Measurements from ENCODE around the gene TPPP. TPM values are rescaled to one million over a fixed set of nuclear protein-coding genes. Genes with fewer than 3 reads are reported as not detected.

Gene TPPP
- total RNA-seq, 1 experiment from 2014 or later: 1.8 TPM

DNA sequence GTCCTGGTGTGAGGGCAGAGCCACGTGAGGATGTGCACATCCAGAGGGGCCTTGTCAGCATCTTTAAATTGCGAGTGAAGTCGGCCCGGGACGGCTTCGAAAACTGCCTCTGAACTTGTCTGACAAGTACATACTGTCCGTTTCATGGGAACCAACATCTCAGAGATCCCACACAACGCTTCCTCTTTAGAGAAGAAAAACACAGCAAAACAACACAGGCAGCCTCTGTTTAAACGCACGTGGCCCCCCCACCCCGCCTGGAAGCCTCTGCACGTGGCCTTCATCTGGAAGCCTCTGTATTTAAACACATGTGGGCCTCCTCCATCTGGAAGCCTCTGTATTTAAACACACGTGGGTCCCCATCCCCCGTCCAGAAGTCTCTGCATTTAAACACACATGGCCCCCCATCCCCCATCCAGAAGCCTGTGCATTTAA is 51.8 kb downstream of the TPPP start:
- POLR2A ChIA-PET: no interaction called here
- no peak for DNase-seq (ENCODE audit: low spot score)
- TF ChIP-seq ESRRA (CRISPR knock-in tag; IDR thresholded peaks at IDR 0.05; ENCODE audit: borderline replicate concordance) (no peak), MXD4 (CRISPR knock-in tag; IDR thresholded peaks at IDR 0.05; ENCODE audit: borderline replicate concordance) (no peak), FOXP1 (CRISPR knock-in tag; IDR thresholded peaks at IDR 0.05; ENCODE audit: borderline replicate concordance) (no peak), JAZF1 (CRISPR knock-in tag; IDR thresholded peaks at IDR 0.05) (no peak)
- TF ChIP-seq, protein P1, sequence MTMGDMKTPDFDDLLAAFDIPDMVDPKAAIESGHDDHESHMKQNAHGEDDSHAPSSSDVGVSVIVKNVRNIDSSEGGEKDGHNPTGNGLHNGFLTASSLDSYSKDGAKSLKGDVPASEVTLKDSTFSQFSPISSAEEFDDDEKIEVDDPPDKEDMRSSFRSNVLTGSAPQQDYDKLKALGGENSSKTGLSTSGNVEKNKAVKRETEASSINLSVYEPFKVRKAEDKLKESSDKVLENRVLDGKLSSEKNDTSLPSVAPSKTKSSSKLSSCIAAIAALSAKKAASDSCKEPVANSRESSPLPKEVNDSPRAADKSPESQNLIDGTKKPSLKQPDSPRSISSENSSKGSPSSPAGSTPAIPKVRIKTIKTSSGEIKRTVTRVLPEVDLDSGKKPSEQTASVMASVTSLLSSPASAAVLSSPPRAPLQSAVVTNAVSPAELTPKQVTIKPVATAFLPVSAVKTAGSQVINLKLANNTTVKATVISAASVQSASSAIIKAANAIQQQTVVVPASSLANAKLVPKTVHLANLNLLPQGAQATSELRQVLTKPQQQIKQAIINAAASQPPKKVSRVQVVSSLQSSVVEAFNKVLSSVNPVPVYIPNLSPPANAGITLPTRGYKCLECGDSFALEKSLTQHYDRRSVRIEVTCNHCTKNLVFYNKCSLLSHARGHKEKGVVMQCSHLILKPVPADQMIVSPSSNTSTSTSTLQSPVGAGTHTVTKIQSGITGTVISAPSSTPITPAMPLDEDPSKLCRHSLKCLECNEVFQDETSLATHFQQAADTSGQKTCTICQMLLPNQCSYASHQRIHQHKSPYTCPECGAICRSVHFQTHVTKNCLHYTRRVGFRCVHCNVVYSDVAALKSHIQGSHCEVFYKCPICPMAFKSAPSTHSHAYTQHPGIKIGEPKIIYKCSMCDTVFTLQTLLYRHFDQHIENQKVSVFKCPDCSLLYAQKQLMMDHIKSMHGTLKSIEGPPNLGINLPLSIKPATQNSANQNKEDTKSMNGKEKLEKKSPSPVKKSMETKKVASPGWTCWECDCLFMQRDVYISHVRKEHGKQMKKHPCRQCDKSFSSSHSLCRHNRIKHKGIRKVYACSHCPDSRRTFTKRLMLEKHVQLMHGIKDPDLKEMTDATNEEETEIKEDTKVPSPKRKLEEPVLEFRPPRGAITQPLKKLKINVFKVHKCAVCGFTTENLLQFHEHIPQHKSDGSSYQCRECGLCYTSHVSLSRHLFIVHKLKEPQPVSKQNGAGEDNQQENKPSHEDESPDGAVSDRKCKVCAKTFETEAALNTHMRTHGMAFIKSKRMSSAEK (CRISPR knock-in tag; IDR thresholded peaks at IDR 0.05; ENCODE audit: borderline replicate concordance): no peak
- TF ChIP-seq, protein P2, sequence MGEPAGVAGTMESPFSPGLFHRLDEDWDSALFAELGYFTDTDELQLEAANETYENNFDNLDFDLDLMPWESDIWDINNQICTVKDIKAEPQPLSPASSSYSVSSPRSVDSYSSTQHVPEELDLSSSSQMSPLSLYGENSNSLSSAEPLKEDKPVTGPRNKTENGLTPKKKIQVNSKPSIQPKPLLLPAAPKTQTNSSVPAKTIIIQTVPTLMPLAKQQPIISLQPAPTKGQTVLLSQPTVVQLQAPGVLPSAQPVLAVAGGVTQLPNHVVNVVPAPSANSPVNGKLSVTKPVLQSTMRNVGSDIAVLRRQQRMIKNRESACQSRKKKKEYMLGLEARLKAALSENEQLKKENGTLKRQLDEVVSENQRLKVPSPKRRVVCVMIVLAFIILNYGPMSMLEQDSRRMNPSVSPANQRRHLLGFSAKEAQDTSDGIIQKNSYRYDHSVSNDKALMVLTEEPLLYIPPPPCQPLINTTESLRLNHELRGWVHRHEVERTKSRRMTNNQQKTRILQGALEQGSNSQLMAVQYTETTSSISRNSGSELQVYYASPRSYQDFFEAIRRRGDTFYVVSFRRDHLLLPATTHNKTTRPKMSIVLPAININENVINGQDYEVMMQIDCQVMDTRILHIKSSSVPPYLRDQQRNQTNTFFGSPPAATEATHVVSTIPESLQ (CRISPR knock-in tag; IDR thresholded peaks at IDR 0.05): no peak
- TF ChIP-seq, protein P3, sequence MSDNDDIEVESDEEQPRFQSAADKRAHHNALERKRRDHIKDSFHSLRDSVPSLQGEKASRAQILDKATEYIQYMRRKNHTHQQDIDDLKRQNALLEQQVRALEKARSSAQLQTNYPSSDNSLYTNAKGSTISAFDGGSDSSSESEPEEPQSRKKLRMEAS (CRISPR knock-in tag; IDR thresholded peaks at IDR 0.05): no peak
- TF ChIP-seq, protein P4, sequence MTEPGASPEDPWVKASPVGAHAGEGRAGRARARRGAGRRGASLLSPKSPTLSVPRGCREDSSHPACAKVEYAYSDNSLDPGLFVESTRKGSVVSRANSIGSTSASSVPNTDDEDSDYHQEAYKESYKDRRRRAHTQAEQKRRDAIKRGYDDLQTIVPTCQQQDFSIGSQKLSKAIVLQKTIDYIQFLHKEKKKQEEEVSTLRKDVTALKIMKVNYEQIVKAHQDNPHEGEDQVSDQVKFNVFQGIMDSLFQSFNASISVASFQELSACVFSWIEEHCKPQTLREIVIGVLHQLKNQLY (CRISPR knock-in tag; IDR thresholded peaks at IDR 0.05): no peak
- TF ChIP-seq, protein P5, sequence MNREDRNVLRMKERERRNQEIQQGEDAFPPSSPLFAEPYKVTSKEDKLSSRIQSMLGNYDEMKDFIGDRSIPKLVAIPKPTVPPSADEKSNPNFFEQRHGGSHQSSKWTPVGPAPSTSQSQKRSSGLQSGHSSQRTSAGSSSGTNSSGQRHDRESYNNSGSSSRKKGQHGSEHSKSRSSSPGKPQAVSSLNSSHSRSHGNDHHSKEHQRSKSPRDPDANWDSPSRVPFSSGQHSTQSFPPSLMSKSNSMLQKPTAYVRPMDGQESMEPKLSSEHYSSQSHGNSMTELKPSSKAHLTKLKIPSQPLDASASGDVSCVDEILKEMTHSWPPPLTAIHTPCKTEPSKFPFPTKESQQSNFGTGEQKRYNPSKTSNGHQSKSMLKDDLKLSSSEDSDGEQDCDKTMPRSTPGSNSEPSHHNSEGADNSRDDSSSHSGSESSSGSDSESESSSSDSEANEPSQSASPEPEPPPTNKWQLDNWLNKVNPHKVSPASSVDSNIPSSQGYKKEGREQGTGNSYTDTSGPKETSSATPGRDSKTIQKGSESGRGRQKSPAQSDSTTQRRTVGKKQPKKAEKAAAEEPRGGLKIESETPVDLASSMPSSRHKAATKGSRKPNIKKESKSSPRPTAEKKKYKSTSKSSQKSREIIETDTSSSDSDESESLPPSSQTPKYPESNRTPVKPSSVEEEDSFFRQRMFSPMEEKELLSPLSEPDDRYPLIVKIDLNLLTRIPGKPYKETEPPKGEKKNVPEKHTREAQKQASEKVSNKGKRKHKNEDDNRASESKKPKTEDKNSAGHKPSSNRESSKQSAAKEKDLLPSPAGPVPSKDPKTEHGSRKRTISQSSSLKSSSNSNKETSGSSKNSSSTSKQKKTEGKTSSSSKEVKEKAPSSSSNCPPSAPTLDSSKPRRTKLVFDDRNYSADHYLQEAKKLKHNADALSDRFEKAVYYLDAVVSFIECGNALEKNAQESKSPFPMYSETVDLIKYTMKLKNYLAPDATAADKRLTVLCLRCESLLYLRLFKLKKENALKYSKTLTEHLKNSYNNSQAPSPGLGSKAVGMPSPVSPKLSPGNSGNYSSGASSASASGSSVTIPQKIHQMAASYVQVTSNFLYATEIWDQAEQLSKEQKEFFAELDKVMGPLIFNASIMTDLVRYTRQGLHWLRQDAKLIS (CRISPR knock-in tag; IDR thresholded peaks at IDR 0.05; ENCODE audit: borderline replicate concordance): no peak
- Mint-ChIP-seq H3K27ac (no peak overlapping the region), H3K27me3 (ENCODE audit: low read depth) (no peaks in the 10 kb centered on the region), H3K4me3 (no peak overlapping the region), H3K4me1 (no peaks in the 10 kb centered on the region), H3K9me3 (no peaks in the 10 kb centered on the region), H3K36me3 (peaks cover 52% of the 10 kb centered on the region)
- ATAC-seq: no peak
- CTCF ChIA-PET: no interaction called here

DNA sequence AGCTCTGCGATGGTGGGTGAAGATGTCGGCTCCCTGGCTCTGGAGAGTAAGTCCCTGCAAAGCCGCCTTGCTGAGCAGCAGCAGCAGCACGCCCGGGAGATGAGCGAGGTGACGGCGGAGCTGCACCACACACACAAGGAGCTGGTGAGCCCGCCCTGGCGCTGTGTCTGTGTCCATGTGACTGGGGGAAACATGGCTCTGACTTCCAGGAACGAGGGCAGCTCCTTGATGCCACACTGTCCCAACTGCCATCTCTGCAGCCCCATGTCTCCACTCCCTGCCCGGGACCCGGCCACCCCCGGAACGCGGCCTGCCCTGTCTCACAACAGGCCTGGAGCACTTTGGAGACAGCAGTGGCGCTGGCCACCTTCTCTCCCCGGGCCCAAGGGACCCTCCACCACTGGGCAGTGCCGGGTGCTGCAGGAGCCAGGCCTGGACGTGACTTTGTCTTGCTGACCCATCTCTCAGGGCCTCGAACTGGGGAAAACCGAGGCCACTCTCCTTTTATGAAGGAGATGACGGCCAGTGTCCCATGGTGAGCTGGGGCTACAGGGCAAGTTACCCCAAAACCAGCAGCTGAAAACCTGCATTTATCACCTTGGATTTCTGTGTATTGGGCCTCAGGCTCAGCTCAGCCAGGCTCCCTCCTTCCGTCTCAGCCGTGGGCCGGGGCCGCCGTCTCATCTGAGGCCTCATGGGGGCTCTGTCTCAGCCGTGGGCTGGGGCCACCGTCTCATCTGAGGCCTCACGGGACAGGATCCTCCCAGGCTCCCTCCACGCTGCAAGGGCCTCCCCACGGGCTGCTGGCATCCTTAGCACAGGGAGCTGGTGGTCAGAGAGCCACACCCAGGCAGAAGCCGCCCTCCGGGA is 52.5 kb downstream of the TPPP start:
- Mint-ChIP-seq H3K27ac (no peak overlapping the region), H3K9me3 (no peaks in the 10 kb centered on the region), H3K4me3 (no peak overlapping the region), H3K36me3 (peaks cover 52% of the 10 kb centered on the region), H3K27me3 (ENCODE audit: low read depth) (no peaks in the 10 kb centered on the region), H3K4me1 (no peaks in the 10 kb centered on the region)
- ChIA-PET CTCF (no interaction called here), POLR2A (no interaction called here)
- ATAC-seq (no peak), DNase-seq (ENCODE audit: low spot score) (no peak)
- TF ChIP-seq, protein P6, sequence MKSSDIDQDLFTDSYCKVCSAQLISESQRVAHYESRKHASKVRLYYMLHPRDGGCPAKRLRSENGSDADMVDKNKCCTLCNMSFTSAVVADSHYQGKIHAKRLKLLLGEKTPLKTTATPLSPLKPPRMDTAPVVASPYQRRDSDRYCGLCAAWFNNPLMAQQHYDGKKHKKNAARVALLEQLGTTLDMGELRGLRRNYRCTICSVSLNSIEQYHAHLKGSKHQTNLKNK (CRISPR knock-in tag; IDR thresholded peaks at IDR 0.05): no peak
- no peak for TF ChIP-seq RELA (CRISPR knock-in tag; IDR thresholded peaks at IDR 0.05; ENCODE audit: borderline replicate concordance)
- TF ChIP-seq, protein P7, sequence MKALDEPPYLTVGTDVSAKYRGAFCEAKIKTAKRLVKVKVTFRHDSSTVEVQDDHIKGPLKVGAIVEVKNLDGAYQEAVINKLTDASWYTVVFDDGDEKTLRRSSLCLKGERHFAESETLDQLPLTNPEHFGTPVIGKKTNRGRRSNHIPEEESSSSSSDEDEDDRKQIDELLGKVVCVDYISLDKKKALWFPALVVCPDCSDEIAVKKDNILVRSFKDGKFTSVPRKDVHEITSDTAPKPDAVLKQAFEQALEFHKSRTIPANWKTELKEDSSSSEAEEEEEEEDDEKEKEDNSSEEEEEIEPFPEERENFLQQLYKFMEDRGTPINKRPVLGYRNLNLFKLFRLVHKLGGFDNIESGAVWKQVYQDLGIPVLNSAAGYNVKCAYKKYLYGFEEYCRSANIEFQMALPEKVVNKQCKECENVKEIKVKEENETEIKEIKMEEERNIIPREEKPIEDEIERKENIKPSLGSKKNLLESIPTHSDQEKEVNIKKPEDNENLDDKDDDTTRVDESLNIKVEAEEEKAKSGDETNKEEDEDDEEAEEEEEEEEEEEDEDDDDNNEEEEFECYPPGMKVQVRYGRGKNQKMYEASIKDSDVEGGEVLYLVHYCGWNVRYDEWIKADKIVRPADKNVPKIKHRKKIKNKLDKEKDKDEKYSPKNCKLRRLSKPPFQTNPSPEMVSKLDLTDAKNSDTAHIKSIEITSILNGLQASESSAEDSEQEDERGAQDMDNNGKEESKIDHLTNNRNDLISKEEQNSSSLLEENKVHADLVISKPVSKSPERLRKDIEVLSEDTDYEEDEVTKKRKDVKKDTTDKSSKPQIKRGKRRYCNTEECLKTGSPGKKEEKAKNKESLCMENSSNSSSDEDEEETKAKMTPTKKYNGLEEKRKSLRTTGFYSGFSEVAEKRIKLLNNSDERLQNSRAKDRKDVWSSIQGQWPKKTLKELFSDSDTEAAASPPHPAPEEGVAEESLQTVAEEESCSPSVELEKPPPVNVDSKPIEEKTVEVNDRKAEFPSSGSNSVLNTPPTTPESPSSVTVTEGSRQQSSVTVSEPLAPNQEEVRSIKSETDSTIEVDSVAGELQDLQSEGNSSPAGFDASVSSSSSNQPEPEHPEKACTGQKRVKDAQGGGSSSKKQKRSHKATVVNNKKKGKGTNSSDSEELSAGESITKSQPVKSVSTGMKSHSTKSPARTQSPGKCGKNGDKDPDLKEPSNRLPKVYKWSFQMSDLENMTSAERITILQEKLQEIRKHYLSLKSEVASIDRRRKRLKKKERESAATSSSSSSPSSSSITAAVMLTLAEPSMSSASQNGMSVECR (CRISPR knock-in tag; IDR thresholded peaks at IDR 0.05; ENCODE audit: borderline replicate concordance): no peak
